ENCODE results near the gene WDR76. TPM values are rescaled to one million over a fixed set of nuclear protein-coding genes. Genes with fewer than 3 reads are reported as not detected.

The WDR76 gene
- total RNA-seq, 1 donor from 2014 or later: 4.5 TPM

DNA sequence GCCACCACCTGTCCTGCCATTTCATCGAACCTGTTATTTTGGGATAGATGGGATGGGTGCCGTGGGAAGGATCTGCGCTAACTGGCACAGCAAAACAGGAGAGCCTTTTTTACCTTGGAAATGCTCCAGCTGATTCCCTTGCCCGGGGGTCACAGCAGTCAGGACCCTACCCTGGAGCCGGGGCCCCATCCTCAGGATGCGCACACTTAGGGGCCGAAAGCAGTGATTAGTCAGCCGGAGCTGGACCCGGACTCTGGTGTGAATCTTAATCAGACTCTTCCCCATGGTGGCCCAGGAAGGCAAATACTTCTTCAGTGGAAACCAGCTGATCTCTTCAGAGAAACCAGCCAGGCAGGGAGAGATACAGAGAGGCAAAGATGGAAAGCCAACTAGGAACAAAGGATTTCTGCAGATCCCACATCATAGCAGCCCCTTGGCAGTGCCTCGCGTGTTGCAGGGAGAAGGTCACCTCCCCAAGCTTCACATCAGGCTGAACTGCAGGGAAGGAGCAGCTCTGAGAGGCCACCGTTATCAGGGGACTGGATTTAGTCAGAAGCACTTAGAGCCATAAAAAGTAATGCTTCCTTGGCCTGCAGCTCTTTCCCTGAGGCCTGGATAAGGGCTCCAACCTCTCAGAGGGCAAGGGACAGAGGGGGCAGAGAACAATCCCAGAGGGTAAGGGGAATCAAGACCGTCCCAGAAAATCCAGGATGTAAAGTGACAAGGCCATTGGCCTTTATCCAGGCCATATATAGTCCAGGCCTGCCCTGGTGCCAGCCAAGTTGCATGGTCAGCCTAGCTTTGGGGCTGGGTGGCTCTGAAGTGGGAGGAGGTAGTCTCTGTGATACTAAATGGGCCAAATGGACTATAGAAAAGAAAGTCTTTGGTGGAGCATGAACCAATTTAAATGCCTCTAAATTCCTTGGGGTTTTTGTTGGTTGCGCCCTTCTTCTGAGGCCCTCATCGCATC lies 52.9 kb downstream of the WDR76 start:
- DNase-seq (ENCODE audit: low read depth): no peak
- H3K4me3 ChIP-seq (ENCODE audit: low read depth, low read length): no peak overlapping the region
- TF ChIP-seq, protein P1, sequence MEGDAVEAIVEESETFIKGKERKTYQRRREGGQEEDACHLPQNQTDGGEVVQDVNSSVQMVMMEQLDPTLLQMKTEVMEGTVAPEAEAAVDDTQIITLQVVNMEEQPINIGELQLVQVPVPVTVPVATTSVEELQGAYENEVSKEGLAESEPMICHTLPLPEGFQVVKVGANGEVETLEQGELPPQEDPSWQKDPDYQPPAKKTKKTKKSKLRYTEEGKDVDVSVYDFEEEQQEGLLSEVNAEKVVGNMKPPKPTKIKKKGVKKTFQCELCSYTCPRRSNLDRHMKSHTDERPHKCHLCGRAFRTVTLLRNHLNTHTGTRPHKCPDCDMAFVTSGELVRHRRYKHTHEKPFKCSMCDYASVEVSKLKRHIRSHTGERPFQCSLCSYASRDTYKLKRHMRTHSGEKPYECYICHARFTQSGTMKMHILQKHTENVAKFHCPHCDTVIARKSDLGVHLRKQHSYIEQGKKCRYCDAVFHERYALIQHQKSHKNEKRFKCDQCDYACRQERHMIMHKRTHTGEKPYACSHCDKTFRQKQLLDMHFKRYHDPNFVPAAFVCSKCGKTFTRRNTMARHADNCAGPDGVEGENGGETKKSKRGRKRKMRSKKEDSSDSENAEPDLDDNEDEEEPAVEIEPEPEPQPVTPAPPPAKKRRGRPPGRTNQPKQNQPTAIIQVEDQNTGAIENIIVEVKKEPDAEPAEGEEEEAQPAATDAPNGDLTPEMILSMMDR (IDR thresholded peaks at IDR 0.05; ENCODE audit: insufficient read depth, low read length, poor library complexity, severe bottlenecking): no peak

DNA sequence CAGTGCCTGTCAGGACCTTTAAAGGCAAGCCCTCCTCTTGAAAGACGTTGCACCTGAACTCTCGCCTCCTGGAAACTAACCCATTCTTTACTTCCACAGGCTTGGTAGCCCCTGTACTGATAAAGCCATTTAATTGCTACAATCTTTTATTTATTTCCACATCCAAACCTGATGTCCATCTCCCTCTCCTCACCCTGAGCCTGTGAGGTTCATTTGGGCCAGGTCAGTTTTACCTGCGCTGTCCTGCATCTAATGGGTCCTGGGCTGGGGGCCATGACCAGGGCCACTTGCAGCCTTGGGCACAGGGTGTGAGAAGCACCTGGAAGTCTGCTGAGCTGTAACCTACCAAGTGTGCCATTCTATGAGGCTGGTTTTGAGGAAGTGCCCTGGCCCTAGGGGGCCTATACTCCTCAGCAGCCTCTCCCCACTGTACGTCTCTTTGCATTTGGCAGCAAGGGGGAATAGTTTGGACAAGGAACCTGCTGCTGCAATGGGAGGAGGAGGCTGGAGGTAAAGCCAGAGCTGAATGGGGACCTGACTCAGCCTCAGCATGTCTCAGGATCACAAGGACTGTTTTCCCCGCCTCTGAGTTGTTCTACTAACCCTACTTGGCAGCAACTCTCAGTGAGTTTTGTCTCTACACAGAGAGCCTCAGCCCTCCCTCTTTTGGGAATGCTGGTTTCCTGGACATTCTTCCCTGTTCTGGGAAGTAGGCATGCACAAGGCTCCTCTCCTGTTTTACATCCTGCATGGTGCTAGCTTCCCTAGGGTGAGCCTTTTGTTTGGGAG lies 53.8 kb downstream of the WDR76 start:
- no peak for DNase-seq (ENCODE audit: low read depth)
- Histone ChIP-seq H3K36me3 (ENCODE audit: control insufficient read depth, insufficient read depth, low read length) (no peaks in the 10 kb centered on the region), H3K4me3 (ENCODE audit: low read depth, low read length) (no peak overlapping the region), H3K27me3 (ENCODE audit: control insufficient read depth, insufficient read depth, low read length) (no peaks in the 10 kb centered on the region)
- TF ChIP-seq, protein P1 (IDR thresholded peaks at IDR 0.05; ENCODE audit: insufficient read depth, low read length, poor library complexity, severe bottlenecking): no peak

More for the DNA sequence above, 52.9 kb downstream of the WDR76 start:
- Histone ChIP-seq H3K36me3 (ENCODE audit: control insufficient read depth, insufficient read depth, low read length) (no peaks in the 10 kb centered on the region), H3K27me3 (ENCODE audit: control insufficient read depth, insufficient read depth, low read length) (no peaks in the 10 kb centered on the region)

DNA sequence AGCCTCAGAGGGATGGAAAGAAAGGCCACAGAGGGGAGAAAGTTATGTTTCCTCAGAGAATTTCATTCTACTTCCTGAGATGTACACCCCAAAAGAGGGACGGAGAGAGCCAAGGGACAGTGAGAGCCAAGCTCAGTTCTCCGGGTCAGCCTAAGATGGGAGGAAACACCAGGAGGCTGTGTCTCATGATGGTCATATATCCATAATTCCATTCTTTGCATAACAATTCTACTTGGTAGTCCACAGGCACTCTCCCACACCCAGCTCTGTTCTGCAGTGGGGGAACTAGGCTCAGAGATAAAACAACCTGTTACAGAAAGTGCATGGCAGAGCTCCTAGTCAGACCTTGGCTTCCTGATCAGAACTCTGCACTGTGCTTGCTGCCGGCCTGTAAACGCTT lies 54.4 kb downstream of the WDR76 start:
- Histone ChIP-seq H3K36me3 (ENCODE audit: control insufficient read depth, insufficient read depth, low read length) (no peaks in the 10 kb centered on the region), H3K4me3 (ENCODE audit: low read depth, low read length) (no peak overlapping the region), H3K27me3 (ENCODE audit: control insufficient read depth, insufficient read depth, low read length) (no peaks in the 10 kb centered on the region)
- TF ChIP-seq, protein P1 (IDR thresholded peaks at IDR 0.05; ENCODE audit: insufficient read depth, low read length, poor library complexity, severe bottlenecking): no peak
- DNase-seq (ENCODE audit: low read depth): no peak

DNA sequence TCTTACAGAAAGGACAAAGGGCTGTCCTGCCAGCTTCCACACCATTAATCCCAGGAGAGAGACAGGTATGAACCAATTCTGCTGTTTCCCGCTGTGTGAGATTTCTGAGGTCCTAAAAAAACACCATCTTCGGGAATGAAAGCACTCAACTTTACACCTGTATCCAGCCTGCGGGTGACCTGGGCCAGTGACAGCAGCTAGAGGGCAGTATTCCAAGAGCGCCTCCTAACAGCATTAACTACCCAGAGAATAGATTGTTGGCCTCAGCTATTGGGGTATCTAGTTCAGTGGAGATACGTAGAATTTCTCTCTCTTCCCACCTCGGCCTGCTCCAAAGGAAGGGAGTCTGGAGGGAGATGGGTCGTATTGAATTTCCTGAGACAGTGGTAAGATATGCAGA lies 55.1 kb downstream of the WDR76 start:
- Histone ChIP-seq H3K27me3 (ENCODE audit: control insufficient read depth, insufficient read depth, low read length) (no peaks in the 10 kb centered on the region), H3K4me3 (ENCODE audit: low read depth, low read length) (no peak overlapping the region), H3K36me3 (ENCODE audit: control insufficient read depth, insufficient read depth, low read length) (no peaks in the 10 kb centered on the region)
- TF ChIP-seq, protein P1 (IDR thresholded peaks at IDR 0.05; ENCODE audit: insufficient read depth, low read length, poor library complexity, severe bottlenecking): peak; percentile 63
- no peak for DNase-seq (ENCODE audit: low read depth)

DNA sequence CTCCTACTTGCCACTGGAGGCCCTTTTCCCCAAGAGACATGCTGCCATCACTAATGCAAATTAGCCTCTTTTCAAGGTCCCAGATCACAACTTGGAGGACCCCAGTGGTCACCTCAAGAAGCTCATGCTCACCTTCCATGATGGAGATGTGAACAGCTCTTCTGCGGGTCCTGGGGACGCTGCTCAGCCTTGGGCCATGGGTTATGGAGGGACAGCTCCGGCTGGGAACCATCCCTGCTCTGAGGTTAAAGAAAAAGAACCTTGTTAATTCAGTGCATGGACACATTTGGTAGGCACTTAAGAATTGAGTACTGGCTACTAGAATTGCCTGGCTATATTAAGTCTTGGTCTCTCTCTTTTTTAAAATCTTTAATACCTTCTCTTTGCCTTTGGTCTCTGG lies 56.8 kb downstream of the WDR76 start:
- Histone ChIP-seq H3K4me3 (ENCODE audit: low read depth, low read length) (no peak overlapping the region), H3K27me3 (ENCODE audit: control insufficient read depth, insufficient read depth, low read length) (no peaks in the 10 kb centered on the region), H3K36me3 (ENCODE audit: control insufficient read depth, insufficient read depth, low read length) (no peaks in the 10 kb centered on the region)
- DNase-seq (ENCODE audit: low read depth): no peak
- TF ChIP-seq, protein P1 (IDR thresholded peaks at IDR 0.05; ENCODE audit: insufficient read depth, low read length, poor library complexity, severe bottlenecking): no peak

Data from kidney epithelial cell (primary cell).